ENCODE data around the gene DSC2. TPM values are rescaled to one million over a fixed set of nuclear protein-coding genes. Genes with fewer than 3 reads are reported as not detected.

DSC2 gene
- total and polyA plus RNA-seq, 2 donors (not counting 1 experiment from before 2014, with no cell fraction given) = 0.01 TPM; not detected in 1

- Histone ChIP-seq H3K27me3 (replicated peaks in 1 of 4; ENCODE audit: control extremely low read depth in 1 of 4, control insufficient read depth in 3 of 4, insufficient read depth in 4 of 4, low read length in 3 of 4) (no peaks in the 10 kb centered on the region), H3K27ac (ENCODE audit: low read length in 2 of 2) (no peak overlapping the region), H3K36me3 (replicated peaks in 1 of 2; ENCODE audit: control extremely low read depth in 1 of 2, control insufficient read depth in 1 of 2, extremely low read depth in 1 of 2, insufficient read depth in 2 of 2, low read length in 1 of 2) (no peaks in the 10 kb centered on the region), H3K4me3 (ENCODE audit: control extremely low read depth in 1 of 5, extremely low read depth in 1 of 5, insufficient read depth in 1 of 5, low read depth in 2 of 5, low read length in 4 of 5) (no peak overlapping the region), H3K4me1 (ENCODE audit: control insufficient read depth in 2 of 2, insufficient read depth in 2 of 2, low read length in 2 of 2) (no peaks in the 10 kb centered on the region), H2AFZ (ENCODE audit: insufficient read depth, low read depth, low read length, poor library complexity, severe bottlenecking) (no peak overlapping the region), H3K79me2 (ENCODE audit: control insufficient read depth, insufficient read depth, low read length) (no peaks in the 10 kb centered on the region), H3K4me2 (replicated peaks; ENCODE audit: low read depth, low read length, poor library complexity, severe bottlenecking) (no peak overlapping the region), H3K9ac (ENCODE audit: low read length) (no peak overlapping the region), H4K20me1 (ENCODE audit: control insufficient read depth, insufficient read depth, low read length, poor library complexity, severe bottlenecking) (no peaks in the 10 kb centered on the region), H3K9me3 (ENCODE audit: control extremely low read depth in 1 of 3, control insufficient read depth in 2 of 3, insufficient read depth in 1 of 3, low read length in 2 of 3) (no peaks in the 10 kb centered on the region)
- ChIA-PET POLR2A (no interaction called here), CTCF (no interaction called here)
- H3K4me1 Mint-ChIP-seq = no peaks in the 10 kb centered on the region
- TF ChIP-seq EZH2 (IDR thresholded peaks at IDR 0.05; ENCODE audit: borderline replicate concordance, insufficient read depth, low read depth, low read length, poor library complexity, severe bottlenecking) = no peak
- TF ChIP-seq, protein P1, sequence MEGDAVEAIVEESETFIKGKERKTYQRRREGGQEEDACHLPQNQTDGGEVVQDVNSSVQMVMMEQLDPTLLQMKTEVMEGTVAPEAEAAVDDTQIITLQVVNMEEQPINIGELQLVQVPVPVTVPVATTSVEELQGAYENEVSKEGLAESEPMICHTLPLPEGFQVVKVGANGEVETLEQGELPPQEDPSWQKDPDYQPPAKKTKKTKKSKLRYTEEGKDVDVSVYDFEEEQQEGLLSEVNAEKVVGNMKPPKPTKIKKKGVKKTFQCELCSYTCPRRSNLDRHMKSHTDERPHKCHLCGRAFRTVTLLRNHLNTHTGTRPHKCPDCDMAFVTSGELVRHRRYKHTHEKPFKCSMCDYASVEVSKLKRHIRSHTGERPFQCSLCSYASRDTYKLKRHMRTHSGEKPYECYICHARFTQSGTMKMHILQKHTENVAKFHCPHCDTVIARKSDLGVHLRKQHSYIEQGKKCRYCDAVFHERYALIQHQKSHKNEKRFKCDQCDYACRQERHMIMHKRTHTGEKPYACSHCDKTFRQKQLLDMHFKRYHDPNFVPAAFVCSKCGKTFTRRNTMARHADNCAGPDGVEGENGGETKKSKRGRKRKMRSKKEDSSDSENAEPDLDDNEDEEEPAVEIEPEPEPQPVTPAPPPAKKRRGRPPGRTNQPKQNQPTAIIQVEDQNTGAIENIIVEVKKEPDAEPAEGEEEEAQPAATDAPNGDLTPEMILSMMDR (IDR thresholded peaks at IDR 0.05) = no peak
- WGBS (ENCODE audit: insufficient coverage) = no CpG with 5 or more reads among the region's 5 CpGs
- H3K4me3 Mint-ChIP-seq = no peak overlapping the region
- peaks cover 5% of the 10 kb centered on the region for H3K9me3 Mint-ChIP-seq (ENCODE audit: insufficient read depth)
- intact Hi-C loops (cut with micrococcal nuclease) = no loop called here
- no peak for ATAC-seq (ENCODE audit: low read depth)
- DNase-seq = no peak
- H3K27ac Mint-ChIP-seq = no peak overlapping the region
- no peaks in the 10 kb centered on the region for H3K27me3 Mint-ChIP-seq
Observed at GRCh38 chr18:31057051-31057450, 45.2 kb downstream of the DSC2 start.

- H4K20me1 ChIP-seq (ENCODE audit: control insufficient read depth, insufficient read depth, low read length, poor library complexity, severe bottlenecking) = no peaks in the 10 kb centered on the region
- no peaks in the 10 kb centered on the region for H3K4me1 ChIP-seq (ENCODE audit: control insufficient read depth in 2 of 2, insufficient read depth in 2 of 2, low read length in 2 of 2)
- Mint-ChIP-seq H3K9me3 (ENCODE audit: insufficient read depth) (peaks cover 6% of the 10 kb centered on the region), H3K4me3 (no peak overlapping the region), H3K4me1 (no peaks in the 10 kb centered on the region), H3K27me3 (no peaks in the 10 kb centered on the region), H3K27ac (no peak overlapping the region)
- H3K27ac ChIP-seq (ENCODE audit: low read length in 2 of 2) = no peak overlapping the region
- intact Hi-C loops (cut with micrococcal nuclease) = no loop called here
- H3K36me3 ChIP-seq (replicated peaks in 1 of 2; ENCODE audit: control extremely low read depth in 1 of 2, control insufficient read depth in 1 of 2, extremely low read depth in 1 of 2, insufficient read depth in 2 of 2, low read length in 1 of 2) = no peaks in the 10 kb centered on the region
- ChIA-PET POLR2A (no interaction called here), CTCF (no interaction called here)
- no peaks in the 10 kb centered on the region for H3K79me2 ChIP-seq (ENCODE audit: control insufficient read depth, insufficient read depth, low read length)
- H3K9me3 ChIP-seq (ENCODE audit: control extremely low read depth in 1 of 3, control insufficient read depth in 2 of 3, insufficient read depth in 1 of 3, low read length in 2 of 3) = no peaks in the 10 kb centered on the region
- H3K4me3 ChIP-seq (ENCODE audit: control extremely low read depth in 1 of 5, extremely low read depth in 1 of 5, insufficient read depth in 1 of 5, low read depth in 2 of 5, low read length in 4 of 5) = no peak overlapping the region
- DNase-seq (no peak), ATAC-seq (ENCODE audit: low read depth) (no peak)
- no peak overlapping the region for H3K4me2 ChIP-seq (replicated peaks; ENCODE audit: low read depth, low read length, poor library complexity, severe bottlenecking)
- no peak overlapping the region for H3K9ac ChIP-seq (ENCODE audit: low read length)
- WGBS (ENCODE audit: insufficient coverage) = no CpG with 5 or more reads among the region's 2 CpGs
- no peak for TF ChIP-seq EZH2 (IDR thresholded peaks at IDR 0.05; ENCODE audit: borderline replicate concordance, insufficient read depth, low read depth, low read length, poor library complexity, severe bottlenecking)
- TF ChIP-seq, protein P1 (IDR thresholded peaks at IDR 0.05) = no peak
- no peaks in the 10 kb centered on the region for H3K27me3 ChIP-seq (replicated peaks in 1 of 4; ENCODE audit: control extremely low read depth in 1 of 4, control insufficient read depth in 3 of 4, insufficient read depth in 4 of 4, low read length in 3 of 4)
- H2AFZ ChIP-seq (ENCODE audit: insufficient read depth, low read depth, low read length, poor library complexity, severe bottlenecking) = no peak overlapping the region
Observed at GRCh38 chr18:31056296-31056695, 45.9 kb downstream of the DSC2 start.
